ENCODE results near the gene ABCC6.
"Not testable (repeated sequence)": the region's sequence is repeated elsewhere in the genome, so short reads cannot be mapped to it uniquely, and the experiment has no call there.

ABCC6 gene

GRCh38 chr16:16158082-16158658 is 65.1 kb downstream of the ABCC6 start:
- no peak for DNase-seq

DNA sequence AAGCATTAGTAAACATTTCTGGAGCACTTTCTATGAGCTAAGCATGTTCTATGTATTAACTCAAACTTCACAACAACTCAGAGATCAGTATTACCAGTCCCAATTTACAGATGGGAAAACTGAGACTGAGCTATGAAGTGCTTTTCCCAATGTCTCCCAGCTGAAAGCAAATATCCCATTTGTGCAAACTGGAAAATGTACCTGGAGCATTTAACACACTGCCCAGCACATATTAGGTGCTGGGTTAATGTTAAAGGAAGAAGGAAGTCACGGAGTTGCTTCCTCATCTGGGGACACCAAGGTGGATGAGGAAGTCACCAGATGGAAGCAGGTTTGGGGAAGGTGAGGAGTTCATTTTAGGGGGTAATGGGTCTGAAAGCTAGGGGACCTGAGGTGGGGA is 66.1 kb downstream of the ABCC6 start:
- DNase-seq = no peak

- DNase-seq = no peak
Observed at GRCh38 chr16:16155234-16155633, 68.1 kb downstream of the ABCC6 start.

DNA sequence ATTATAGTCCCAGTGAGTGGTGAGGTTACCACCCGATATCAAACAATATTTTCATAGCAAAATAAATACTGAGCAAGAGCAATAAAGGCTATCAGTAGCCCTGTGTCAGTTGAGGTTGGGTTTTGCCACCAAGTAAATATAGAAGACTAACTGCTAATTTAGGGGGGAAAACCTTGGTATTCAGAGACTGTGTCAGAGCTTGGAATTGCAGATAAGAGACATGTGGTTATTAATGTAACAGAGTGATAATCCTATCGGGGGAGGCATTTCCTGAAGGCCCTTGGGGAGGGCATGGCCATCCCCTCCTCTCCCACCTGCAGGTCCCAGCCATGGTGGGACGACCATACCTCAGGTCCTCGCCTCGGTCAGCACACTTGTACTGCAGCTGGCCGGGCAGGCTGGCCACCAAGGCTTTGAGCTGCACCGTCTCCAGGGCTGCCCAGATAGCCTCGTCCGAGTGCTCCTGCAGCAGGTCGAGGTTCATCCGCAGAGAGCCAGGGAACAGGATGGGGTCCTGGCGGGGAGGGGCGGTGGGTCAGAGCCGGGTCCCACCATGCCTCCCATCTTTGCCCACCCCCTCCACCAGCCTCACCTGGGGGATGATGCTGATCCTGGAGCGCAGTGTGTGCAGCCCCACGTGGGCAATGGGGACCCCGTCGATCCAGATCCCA is 68.9 kb downstream of the ABCC6 start:
- no peak for DNase-seq

GRCh38 chr16:16153000-16153399 is 70.3 kb downstream of the ABCC6 start:
- DNase-seq = not testable (repeated sequence)

DNA sequence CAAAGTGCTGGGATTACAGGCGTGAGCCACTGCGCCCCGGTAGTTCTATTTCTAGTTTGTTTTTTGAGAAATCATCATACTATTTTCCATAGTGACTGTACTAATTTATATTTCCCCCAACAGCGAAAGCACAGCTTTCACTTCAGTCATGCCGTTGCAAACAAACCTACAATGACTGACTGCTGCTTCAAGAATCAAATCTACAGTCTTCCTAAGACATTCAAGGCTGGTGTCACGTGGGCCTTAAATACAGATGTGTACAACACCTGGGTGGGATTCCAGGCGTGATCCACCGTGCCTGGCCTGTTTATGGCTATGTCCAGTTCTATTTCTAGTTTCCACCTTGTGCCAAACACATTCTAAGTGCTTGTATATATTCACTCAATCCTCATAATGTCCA is 72.0 kb downstream of the ABCC6 start:
- no peak for DNase-seq

DNA sequence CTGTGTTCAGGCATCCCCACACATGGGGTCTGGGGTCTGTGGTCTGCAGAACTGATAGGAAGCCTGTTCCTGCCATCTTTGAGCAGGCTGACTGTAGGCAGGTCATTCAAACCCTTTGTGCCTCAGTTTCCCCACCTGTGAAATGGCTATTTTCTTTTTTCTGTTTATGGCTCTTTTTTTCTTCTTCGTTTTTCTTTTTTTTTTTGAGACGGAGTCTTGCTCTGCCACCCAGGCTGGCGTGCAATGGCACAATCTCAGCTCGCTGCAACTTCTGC is 72.5 kb downstream of the ABCC6 start:
- DNase-seq = no peak

GRCh38 chr16:16150117-16150877 is 73.0 kb downstream of the ABCC6 start:
- DNase-seq = no peak

- DNase-seq = no peak
Observed at GRCh38 chr16:16149710-16150116, 73.6 kb downstream of the ABCC6 start.

- no peak for DNase-seq
Observed at GRCh38 chr16:16148755-16149154, 74.5 kb downstream of the ABCC6 start.

DNA sequence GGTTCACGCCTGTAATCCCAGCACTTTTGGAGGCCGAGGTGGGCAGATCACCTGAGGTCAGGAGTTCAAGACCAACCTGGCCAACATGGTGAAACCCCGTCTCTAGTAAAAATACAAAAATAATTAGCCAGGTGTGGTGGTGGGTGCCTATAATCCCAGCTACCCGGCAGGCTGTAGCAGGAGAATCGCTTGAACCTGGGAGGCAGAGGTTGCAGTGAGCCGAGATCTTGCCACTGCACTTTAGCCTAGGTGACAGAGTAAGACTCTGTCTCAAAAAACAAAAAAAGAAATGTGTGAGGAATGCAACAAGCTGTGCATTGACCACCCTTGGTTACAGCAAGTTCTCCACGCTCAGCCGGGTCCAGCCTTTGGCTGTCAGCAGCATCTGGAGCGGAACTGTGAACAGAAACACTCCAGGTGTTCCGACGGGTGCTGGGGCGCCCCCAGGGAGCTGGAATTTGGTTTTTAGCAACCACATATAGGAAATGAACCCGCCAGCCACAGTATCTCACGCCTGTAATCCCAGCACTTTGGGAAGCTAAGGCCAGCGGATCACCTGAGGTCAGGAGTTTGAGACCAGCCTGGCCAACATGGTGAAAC is 75.2 kb downstream of the ABCC6 start:
- DNase-seq = not testable (repeated sequence)

GRCh38 chr16:16147316-16147999 is 75.8 kb downstream of the ABCC6 start:
- DNase-seq = no peak

DNA sequence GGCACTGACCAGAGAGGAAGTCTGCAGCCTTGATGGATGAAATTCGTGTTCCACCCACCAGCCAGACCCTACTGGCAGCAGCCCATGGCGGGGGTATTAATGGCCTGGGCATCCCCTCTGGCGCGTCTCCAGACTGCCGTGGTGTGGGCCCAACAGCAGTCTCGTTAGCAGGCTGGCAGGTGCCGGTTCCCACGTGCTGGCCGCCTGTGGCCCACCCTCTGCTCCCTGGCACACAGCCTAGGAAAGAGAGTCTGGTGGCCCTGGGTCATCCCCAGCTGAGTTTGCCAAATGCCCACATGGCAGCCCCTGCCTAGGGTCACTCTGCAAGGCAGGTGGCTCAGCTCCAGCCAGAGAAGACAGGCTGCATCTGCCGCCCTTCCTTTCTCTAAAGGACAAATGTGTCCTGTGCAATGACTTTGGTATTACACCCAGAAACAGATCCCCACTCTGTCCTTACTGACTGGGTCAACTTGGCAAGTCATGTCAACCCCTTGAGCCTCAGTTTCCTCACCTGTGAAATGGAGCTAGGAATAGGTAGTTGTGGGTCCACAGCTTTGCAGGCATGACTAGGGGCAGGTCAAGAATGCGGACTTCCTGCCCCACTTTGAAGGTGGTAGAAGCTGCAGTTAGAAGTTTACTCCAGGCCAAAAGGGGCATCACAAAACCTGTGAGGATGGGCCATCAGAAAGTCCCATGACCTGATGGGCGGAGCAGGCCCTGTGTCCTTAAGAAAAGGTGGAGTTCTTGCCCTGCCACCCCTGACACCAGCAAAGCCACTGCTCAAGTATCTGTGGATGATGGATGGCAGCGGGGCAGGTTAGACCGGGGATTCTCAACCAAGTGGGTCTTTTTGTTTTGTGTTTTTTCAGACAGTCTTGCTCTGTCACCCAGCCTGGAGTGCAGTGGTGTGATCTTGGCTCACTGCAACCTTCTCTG is 76.6 kb downstream of the ABCC6 start:
- no peak for DNase-seq

DNA sequence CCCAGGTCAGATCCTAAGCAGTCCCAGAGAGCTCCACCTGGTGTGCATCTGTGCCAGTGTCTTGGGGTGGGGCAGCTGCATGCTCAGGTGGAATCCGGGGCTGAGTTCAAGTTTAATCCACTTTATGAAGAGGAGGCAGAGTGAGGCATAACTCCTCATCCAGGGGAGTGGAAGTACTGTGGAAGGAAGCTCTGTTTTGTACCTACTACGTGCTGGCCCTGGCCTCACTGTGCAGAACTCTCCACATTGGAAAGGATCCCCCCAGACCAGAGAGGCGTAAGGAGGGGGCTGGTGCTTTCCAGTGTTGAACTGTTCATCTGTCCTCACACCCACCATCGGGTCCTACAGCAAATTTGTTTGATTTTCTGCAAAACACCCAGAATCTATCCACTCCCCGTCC is 78.0 kb downstream of the ABCC6 start:
- no peak for DNase-seq

DNA sequence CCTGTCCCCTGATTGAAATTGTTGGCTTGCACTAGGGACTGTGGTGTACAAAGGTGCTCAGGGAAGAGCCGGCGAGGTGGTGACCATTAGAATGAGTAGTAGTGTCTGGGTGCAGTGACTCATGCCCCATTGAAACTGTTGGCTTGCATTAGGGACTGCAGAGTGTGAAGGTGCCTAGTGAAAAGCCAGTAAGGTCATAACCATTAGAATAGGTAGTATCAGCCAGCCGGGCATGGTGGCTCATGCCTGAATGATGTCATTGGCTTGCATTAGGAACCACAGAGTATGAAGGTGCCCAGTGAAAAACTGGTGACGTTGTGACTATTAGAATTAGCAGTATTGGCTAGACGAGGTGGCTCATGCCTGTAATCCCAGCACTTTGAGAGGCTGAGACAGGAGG is 78.9 kb downstream of the ABCC6 start:
- DNase-seq = no peak

DNA sequence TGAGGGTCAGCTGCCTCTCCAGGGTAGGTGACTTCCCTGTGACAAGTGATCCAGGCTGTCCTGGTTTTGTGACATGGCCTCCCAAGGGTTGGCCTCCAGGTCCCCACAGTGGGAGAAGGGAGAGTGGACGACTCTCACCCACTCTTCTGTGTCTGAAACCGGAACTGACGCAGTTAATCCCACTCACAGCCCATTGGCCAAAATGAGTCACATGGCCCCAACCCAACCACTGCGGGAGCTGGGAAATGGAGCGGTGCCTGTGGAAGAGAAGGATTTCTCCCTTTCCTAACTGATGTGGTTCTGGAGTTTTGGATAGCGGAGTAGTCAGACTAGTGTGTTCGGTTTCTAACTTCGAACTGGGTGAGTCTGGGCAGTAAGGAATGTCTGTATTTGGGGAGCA is 79.4 kb downstream of the ABCC6 start:
- no peak for DNase-seq

DNA sequence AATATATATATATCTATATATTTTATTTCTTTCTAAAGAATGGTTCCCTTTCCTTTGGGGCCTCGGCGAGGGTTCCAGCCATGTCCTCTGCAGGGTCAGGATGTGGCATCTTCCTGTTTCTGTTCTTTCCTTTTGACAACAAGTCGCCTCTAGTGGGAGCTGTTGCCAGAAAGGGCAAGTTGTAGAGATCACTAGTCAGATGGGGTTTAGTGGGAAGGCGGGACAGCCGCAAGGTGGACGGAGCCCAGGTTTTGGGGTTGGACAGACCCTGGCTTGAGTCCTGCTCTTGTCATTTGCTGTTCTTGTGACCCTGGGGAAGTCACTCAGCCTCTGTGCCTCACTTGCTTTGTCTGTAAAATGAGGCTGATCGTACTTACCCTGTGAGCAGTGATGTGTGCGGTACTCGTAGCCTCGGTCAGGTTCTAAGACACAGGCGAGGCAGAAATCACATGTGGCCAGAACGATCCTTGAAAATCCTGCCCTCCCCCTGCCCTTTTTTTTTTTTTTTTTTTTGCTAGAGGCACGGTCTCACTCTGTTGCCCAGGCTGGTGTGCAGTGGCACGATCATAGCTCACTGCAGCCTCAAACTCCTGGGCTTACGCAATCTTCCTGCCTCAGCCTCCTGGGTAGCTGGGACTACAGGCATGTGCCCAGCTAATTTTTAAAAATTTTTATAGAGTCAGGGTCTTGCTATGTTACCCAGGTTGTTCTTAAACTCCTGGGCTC is 80.1 kb downstream of the ABCC6 start:
- peak; percentile 55 for DNase-seq

- no peak for DNase-seq
Observed at GRCh38 chr16:16141784-16142396, 81.4 kb downstream of the ABCC6 start.

- DNase-seq = no peak
Observed at GRCh38 chr16:16141141-16141540, 82.2 kb downstream of the ABCC6 start.

DNA sequence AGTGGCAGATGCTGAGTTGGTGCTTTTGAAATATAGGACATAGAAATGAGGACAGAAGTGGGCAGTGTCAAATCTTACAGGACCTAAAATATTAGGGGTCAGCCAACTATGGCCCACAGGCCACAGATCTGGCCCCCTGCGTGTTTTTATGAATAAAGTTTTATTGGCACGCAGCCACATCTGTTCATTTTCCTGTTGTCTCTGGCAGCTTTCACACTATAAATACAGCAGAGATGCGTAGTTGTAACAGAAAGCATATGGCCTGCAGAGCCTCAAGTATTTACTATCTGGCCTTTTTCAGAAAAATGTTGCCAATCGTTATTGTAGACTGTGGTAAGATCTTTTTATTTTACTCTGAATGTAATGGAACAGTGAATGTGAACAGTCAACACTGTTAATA is 82.8 kb downstream of the ABCC6 start:
- DNase-seq = no peak

GRCh38 chr16:16139806-16140205 is 83.5 kb downstream of the ABCC6 start:
- no peak for DNase-seq
